Measurements from ENCODE around the gene HNRNPC. TPM values are rescaled to one million over a fixed set of nuclear protein-coding genes. Genes with fewer than 3 reads are reported as not detected.
"Not testable (repeated sequence)": the region's sequence is repeated elsewhere in the genome, so short reads cannot be mapped to it uniquely, and the experiment has no call there.

The HNRNPC gene
- total RNA-seq, 1 donor from 2014 or later: 537 TPM

GRCh38 chr14:21197418-21198205, 71.6 kb downstream of the HNRNPC start:
- no peak for DNase-seq (ENCODE audit: extremely low read depth, low read depth, low spot score)

GRCh38 chr14:21194597-21194996, 74.6 kb downstream of the HNRNPC start:
- no peak for DNase-seq (ENCODE audit: extremely low read depth, low read depth, low spot score)

GRCh38 chr14:21192875-21193535, 76.2 kb downstream of the HNRNPC start:
- no peak for DNase-seq (ENCODE audit: extremely low read depth, low read depth, low spot score)

GRCh38 chr14:21192447-21192822, 76.8 kb downstream of the HNRNPC start:
- DNase-seq (ENCODE audit: extremely low read depth, low read depth, low spot score): no peak

GRCh38 chr14:21191809-21192446, 77.3 kb downstream of the HNRNPC start:
- DNase-seq (ENCODE audit: extremely low read depth, low read depth, low spot score): no peak

GRCh38 chr14:21191261-21191808, 77.9 kb downstream of the HNRNPC start:
- no peak for DNase-seq (ENCODE audit: extremely low read depth, low read depth, low spot score)

GRCh38 chr14:21185491-21185890, 83.8 kb downstream of the HNRNPC start:
- DNase-seq (ENCODE audit: extremely low read depth, low read depth, low spot score): no peak

- DNase-seq (ENCODE audit: extremely low read depth, low read depth, low spot score): no peak
Observed at GRCh38 chr14:21184254-21184653, 85.0 kb downstream of the HNRNPC start.

- no peak for DNase-seq (ENCODE audit: extremely low read depth, low read depth, low spot score)
Observed at GRCh38 chr14:21182166-21182565, 87.1 kb downstream of the HNRNPC start.

GRCh38 chr14:21171128-21171527, 98.1 kb downstream of the HNRNPC start:
- DNase-seq (ENCODE audit: extremely low read depth, low read depth, low spot score): no peak

GRCh38 chr14:21169573-21169972, 99.7 kb downstream of the HNRNPC start:
- DNase-seq (ENCODE audit: extremely low read depth, low read depth, low spot score): no peak

- no peak for DNase-seq (ENCODE audit: extremely low read depth, low read depth, low spot score)
Observed at GRCh38 chr14:21168055-21168454, 101.2 kb downstream of the HNRNPC start.

GRCh38 chr14:21165670-21166069, 103.6 kb downstream of the HNRNPC start:
- DNase-seq (ENCODE audit: extremely low read depth, low read depth, low spot score): not testable (repeated sequence)

GRCh38 chr14:21165002-21165605, 104.1 kb downstream of the HNRNPC start:
- DNase-seq (ENCODE audit: extremely low read depth, low read depth, low spot score): not testable (repeated sequence)

- no peak for DNase-seq (ENCODE audit: extremely low read depth, low read depth, low spot score)
Observed at GRCh38 chr14:21163871-21164291, 105.4 kb downstream of the HNRNPC start.

GRCh38 chr14:21162081-21162480, 107.2 kb downstream of the HNRNPC start:
- no peak for DNase-seq (ENCODE audit: extremely low read depth, low read depth, low spot score)

GRCh38 chr14:21160061-21160610, 109.1 kb downstream of the HNRNPC start:
- no peak for DNase-seq (ENCODE audit: extremely low read depth, low read depth, low spot score)

All from glomerular endothelial cell (primary cell).